Breast epithelium (tissue), 4 donors: ENCODE measurements around the gene RP2. TPM values are rescaled to one million over a fixed set of nuclear protein-coding genes. Genes with fewer than 3 reads are reported as not detected.
A peak's percentile ranks its signal among the peaks of the same experiment; 100 is the strongest.

Experiments
- DNase-seq, 2 donors: peaks; one replicate each; pipeline ENCODE4 v3.0.0-alpha.2; 2019; ENCODE audit warnings: low spot score in 2 of 2
- H3K27ac ChIP-seq, 2 donors: fragments of 200-600 bp; sonication (generic) in 1 of 2; one replicate each; pipeline ENCODE4 v1.5.1; 2016 to 2019; ENCODE audit warnings: mild to moderate bottlenecking in 1 of 2
- H3K27me3 ChIP-seq, 2 donors: fragments of 200-600 bp; sonication (generic) in 1 of 2; one replicate each; pipeline versions ENCODE4 v1.5.1 to v1.6.0; 2017 to 2019; ENCODE audit warnings: control low read depth in 1 of 2, mild to moderate bottlenecking in 1 of 2
- H3K36me3 ChIP-seq: fragments of 200-600 bp; one replicate; pipeline ENCODE4 v1.5.1; 2019
- H3K4me1 ChIP-seq, 2 donors: fragments of 200-600 bp; sonication (generic); one replicate each; pipeline ENCODE4 v1.5.1; 2016 to 2019; ENCODE audit warnings: control low read depth in 1 of 2
- H3K4me3 ChIP-seq, 3 donors: fragments of 200-600 bp; sonication (generic); 1 replicate in 2 of 3; 2 replicates in 1 of 3; pipeline ENCODE4 v1.5.1; 2016 to 2019; ENCODE audit warnings: mild to moderate bottlenecking in 3 of 3, moderate library complexity in 2 of 3
- H3K9me3 ChIP-seq, 2 donors: fragments of 200-600 bp; sonication (generic) in 1 of 2; one replicate each; pipeline ENCODE4 v1.5.1; 2016 to 2019; ENCODE audit warnings: control low read depth in 1 of 2
- POLR2A ChIP-seq: fragments of 450-650 bp; IDR thresholded peaks from one replicate; pipeline ENCODE4 v1.6.1; 2016; ENCODE audit warnings: antibody characterized with exemption, mild to moderate bottlenecking, moderate library complexity
- POLR2AphosphoS5 ChIP-seq, 3 donors: sonication (generic); formaldehyde crosslinking; IDR thresholded peaks; one replicate each; pipeline ENCODE4 v1.6.1; 2017; ENCODE audit warnings: antibody characterized with exemption in 3 of 3
- intact Hi-C: fragments of 100-400 bp; cut with DNase I; formaldehyde crosslinking; loops from one replicate; pipeline ENCODE4 v1.15.1; 2023; ENCODE audit warnings: low total_unique reads
- total RNA-seq, 3 donors: library from RNA; depleted of rRNA; stranded (reverse); fragments of >200 nt; gene quantifications; one replicate each; pipeline ENCODE4 v1.1.0, GENCODE V29; 2016
- TF ChIP-seq, protein P1 (sequence below), 3 donors: fragments of 450-650 bp; IDR thresholded peaks; one replicate each; pipeline ENCODE4 v1.5.1; 2016 to 2017; ENCODE audit warnings: antibody characterized with exemption in 3 of 3, mild to moderate bottlenecking in 3 of 3, moderate library complexity in 3 of 3

The RP2 gene
- total RNA-seq, 3 donors from 2014 or later = 11.8 to 13.8 (median 12.5) TPM

DNA sequence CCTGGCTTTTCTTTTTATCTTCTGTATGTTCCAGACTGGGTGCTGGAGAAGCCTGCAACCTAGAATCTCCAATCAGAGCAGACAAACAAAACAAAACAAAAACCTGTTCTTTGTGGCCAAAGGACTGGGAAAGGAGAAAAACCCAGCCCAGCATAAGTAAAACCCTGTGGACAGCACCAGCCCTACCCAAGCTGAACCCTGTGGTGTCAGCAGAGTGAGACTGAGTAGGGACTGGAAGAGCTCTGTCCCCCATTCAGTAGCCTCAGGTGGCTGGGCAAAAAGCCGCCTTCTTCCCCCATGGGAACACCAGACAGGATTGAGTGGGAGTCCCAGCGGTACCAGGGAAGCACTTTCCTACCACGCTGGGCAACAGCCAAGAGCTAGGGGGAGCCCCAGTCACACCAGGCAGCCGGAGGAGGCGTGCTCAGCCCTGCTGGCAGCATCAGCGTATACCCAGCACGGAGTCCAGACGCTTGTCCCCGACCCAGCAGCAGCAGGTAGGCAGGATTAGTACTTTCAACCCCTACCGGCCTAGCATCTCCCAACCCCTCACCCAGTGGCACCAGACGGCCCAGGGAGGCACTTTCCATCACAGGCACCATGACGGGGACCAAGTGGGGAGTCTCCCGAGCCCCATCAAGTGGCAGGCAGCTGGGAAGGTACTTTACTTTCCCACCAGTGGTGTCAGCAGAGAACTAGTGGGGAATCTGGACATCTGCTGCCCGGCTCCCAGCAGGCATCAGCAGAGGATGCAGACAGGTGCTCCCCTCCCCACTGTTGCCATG is 66.8 kb downstream of the RP2 start:
- no peaks in the 10 kb centered on the region for H3K36me3 ChIP-seq
- no peaks in the 10 kb centered on the region for H3K9me3 ChIP-seq
- DNase-seq = peak; percentile 61 to 76
- no peak for TF ChIP-seq POLR2AphosphoS5 (IDR thresholded peaks at IDR 0.05)
- TF ChIP-seq, protein P1, sequence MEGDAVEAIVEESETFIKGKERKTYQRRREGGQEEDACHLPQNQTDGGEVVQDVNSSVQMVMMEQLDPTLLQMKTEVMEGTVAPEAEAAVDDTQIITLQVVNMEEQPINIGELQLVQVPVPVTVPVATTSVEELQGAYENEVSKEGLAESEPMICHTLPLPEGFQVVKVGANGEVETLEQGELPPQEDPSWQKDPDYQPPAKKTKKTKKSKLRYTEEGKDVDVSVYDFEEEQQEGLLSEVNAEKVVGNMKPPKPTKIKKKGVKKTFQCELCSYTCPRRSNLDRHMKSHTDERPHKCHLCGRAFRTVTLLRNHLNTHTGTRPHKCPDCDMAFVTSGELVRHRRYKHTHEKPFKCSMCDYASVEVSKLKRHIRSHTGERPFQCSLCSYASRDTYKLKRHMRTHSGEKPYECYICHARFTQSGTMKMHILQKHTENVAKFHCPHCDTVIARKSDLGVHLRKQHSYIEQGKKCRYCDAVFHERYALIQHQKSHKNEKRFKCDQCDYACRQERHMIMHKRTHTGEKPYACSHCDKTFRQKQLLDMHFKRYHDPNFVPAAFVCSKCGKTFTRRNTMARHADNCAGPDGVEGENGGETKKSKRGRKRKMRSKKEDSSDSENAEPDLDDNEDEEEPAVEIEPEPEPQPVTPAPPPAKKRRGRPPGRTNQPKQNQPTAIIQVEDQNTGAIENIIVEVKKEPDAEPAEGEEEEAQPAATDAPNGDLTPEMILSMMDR (IDR thresholded peaks at IDR 0.05) = peak in 2 of 3 donors; percentile 55 to 67
- intact Hi-C loops = no loop called here
- peaks cover 0 to 59% of the 10 kb centered on the region in 2 donors for H3K27me3 ChIP-seq
- H3K4me3 ChIP-seq = peak overlapping the region; percentile 22 to 64 (median 45)
- no peak overlapping the region for H3K27ac ChIP-seq
- H3K4me1 ChIP-seq = no peaks in the 10 kb centered on the region

DNA sequence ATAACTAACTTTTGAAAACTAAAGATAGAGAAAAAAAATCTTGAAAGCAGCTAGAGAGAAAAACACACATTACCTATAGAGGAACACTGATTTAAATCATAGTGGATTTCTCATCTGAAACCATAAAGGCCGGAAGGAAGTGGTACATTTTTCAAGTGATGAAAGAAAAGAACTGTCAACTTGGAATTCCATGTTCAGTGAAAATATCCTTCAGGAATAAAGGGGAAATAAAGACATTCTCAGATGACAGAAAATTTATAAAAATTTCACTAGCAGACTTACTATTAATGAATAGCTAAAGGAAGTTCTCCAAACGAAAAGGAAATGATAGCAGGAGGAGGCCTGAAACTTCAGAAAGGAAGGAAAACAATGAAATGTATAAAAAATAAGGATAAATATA is 67.8 kb downstream of the RP2 start:
- intact Hi-C loops = no loop called here
- TF ChIP-seq POLR2A = no peak
- TF ChIP-seq, protein P1 (IDR thresholded peaks at IDR 0.05) = no peak
- TF ChIP-seq POLR2AphosphoS5 (IDR thresholded peaks at IDR 0.05) = no peak
- H3K27me3 ChIP-seq = peaks cover 0 to 52% of the 10 kb centered on the region in 2 donors
- H3K4me3 ChIP-seq = no peak overlapping the region
- H3K36me3 ChIP-seq = no peaks in the 10 kb centered on the region
- H3K9me3 ChIP-seq = no peaks in the 10 kb centered on the region
- no peaks in the 10 kb centered on the region for H3K4me1 ChIP-seq
- H3K27ac ChIP-seq = no peak overlapping the region
- no peak for DNase-seq

DNA sequence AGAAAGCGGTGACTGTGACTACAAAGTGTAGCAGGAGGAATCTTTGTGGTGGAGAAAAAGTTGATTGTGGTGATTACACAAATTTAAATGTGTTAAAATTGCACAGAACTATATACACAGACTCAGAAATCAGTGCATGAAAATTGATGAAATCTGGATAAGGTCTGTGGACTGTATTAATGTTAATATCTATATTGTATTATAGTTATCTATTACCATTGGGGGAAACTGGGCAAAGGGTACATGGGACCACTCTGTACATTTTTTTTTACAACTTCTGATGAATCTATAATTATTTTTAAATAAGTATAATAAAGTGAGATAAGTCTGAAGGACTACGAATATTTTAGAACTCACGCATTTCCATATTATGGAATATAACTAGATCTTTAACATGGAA is 73.6 kb downstream of the RP2 start:
- TF ChIP-seq POLR2AphosphoS5 (IDR thresholded peaks at IDR 0.05) (no peak), POLR2A (no peak)
- TF ChIP-seq, protein P1 (IDR thresholded peaks at IDR 0.05) = no peak
- H3K36me3 ChIP-seq = no peaks in the 10 kb centered on the region
- intact Hi-C loops = no loop called here
- no peak for DNase-seq
- no peak overlapping the region for H3K27ac ChIP-seq
- peaks cover 0 to 16% of the 10 kb centered on the region in 2 donors for H3K27me3 ChIP-seq
- peaks cover 0 to 5% of the 10 kb centered on the region in 2 donors for H3K9me3 ChIP-seq
- no peaks in the 10 kb centered on the region for H3K4me1 ChIP-seq
- no peak overlapping the region for H3K4me3 ChIP-seq

DNA sequence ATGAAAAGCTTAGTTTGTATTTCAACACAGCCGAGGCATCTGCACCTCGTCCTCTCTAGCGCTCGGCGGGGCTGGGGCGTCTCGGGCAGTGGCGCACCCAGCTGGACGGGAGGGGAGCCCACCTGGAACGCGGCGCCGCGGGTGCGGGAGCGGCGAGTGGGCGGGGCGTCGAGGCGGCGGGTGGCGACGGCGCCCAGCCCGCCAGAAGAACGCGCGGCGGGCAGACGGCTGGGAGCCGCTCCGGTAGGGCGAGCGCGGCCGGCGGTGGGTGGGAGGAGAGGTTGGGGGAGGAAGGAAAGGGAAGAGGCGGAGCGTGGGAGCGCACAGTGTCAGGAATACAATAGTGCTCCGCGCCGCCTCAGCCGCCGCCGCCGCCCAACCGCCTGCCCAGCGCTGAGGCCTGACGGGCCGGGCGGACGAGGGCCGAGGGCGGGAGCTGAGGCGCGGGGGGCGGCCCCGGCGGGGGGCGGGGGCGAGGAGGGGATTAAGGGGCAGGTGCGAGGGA is 75.3 kb downstream of the RP2 start, which contains the start of gene JADE3:
Gene JADE3, plus strand, starts transcription at position 324 of the 505 bp plus-strand sequence. CDS start 72,474 bp downstream, outside the sequence.
- peaks cover 0 to 19% of the 10 kb centered on the region in 2 donors for H3K27me3 ChIP-seq
- TF ChIP-seq POLR2AphosphoS5 (IDR thresholded peaks at IDR 0.05) (no peak), POLR2A (no peak)
- TF ChIP-seq, protein P1 (IDR thresholded peaks at IDR 0.05) = no peak
- peak; percentile 43 to 70 for DNase-seq
- intact Hi-C loops = no loop called here
- no peaks in the 10 kb centered on the region for H3K36me3 ChIP-seq
- H3K4me3 ChIP-seq = peak within 1 kb of the TSS; percentile 60 to 83 (median 62)
- peaks cover 0 to 5% of the 10 kb centered on the region in 2 donors for H3K9me3 ChIP-seq
- peak within 1 kb of the TSS; percentile 68 to 87 for H3K27ac ChIP-seq
- no peaks in the 10 kb centered on the region for H3K4me1 ChIP-seq
